DND-41 (cell line): Measurements from ENCODE around the gene RALGDS.
A peak's percentile ranks its signal among the peaks of the same experiment; 100 is the strongest.

ENCODE experiments used
- ATAC-seq: fragments of 200-7000 bp; cut with Tn5 transposase; 3 replicates; pipeline ENCODE4 v1.9.1; 2021; ENCODE audit warnings: low read depth; ENCODE audit not compliant: insufficient read depth
- DNase-seq: peaks from one replicate; pipeline ENCODE4 v3.0.0-alpha.2; 2020
- H2AFZ ChIP-seq: 2 replicates; pipeline ENCODE4 v1.6.0; 2012; ENCODE audit warnings: low read depth, low read length
- H3K27ac ChIP-seq: 2 replicates; pipeline ENCODE4 v1.5.1; 2012; ENCODE audit warnings: low read length, inconsistent platforms
- H3K27me3 ChIP-seq: fragments of 200-600 bp; sonication (generic); 2 replicates; pipeline ENCODE4 v1.6.0; 2012; ENCODE audit warnings: low read length, mild to moderate bottlenecking, inconsistent platforms; ENCODE audit not compliant: insufficient read depth, poor library complexity
- H3K36me3 ChIP-seq: 2 replicates; pipeline ENCODE4 v1.5.1; 2012; ENCODE audit warnings: low read length, inconsistent platforms; ENCODE audit not compliant: insufficient read depth
- H3K4me1 ChIP-seq: 2 replicates; pipeline ENCODE4 v1.5.1; 2012; ENCODE audit warnings: mild to moderate bottlenecking, low read length; ENCODE audit not compliant: insufficient read depth
- H3K4me2 ChIP-seq: 2 replicates; pipeline ENCODE4 v1.6.0; 2012; ENCODE audit warnings: mild to moderate bottlenecking, moderate library complexity, low read length, inconsistent platforms; ENCODE audit not compliant: insufficient read depth
- H3K4me3 ChIP-seq, 2 experiments: fragments of 200-600 bp in 1 of 2; shearing (Covaris generic) in 1 of 2; 2 replicates each; pipeline ENCODE4 v1.5.1; 2012 to 2016; ENCODE audit warnings: inconsistent platforms in 2 of 2, low read length in 2 of 2, mild to moderate bottlenecking in 2 of 2, low read depth in 1 of 2, moderate library complexity in 1 of 2
- H3K79me2 ChIP-seq: 2 replicates; pipeline ENCODE4 v1.6.0; 2012; ENCODE audit warnings: low read length, inconsistent platforms; ENCODE audit not compliant: insufficient read depth
- H3K9ac ChIP-seq: 2 replicates; pipeline ENCODE4 v1.6.0; 2012; ENCODE audit warnings: low read depth, mild to moderate bottlenecking, inconsistent platforms, low read length, moderate library complexity
- H3K9me3 ChIP-seq: 2 replicates; pipeline ENCODE4 v1.5.1; 2012; ENCODE audit warnings: low read length, moderate library complexity, mild to moderate bottlenecking, inconsistent platforms; ENCODE audit not compliant: insufficient read depth, severe bottlenecking
- H4K20me1 ChIP-seq: 2 replicates; pipeline ENCODE4 v1.6.0; 2012; ENCODE audit warnings: low read length; ENCODE audit not compliant: insufficient read depth
- CTCF ChIP-seq: IDR thresholded peaks from 2 replicates; pipeline ENCODE4 v1.5.1; 2012; ENCODE audit warnings: borderline replicate concordance, low read length, moderate library complexity, mild to moderate bottlenecking; ENCODE audit not compliant: poor library complexity, severe bottlenecking; ENCODE audit errors: extremely low read depth
- EZH2 ChIP-seq: IDR thresholded peaks from 3 replicates; pipeline ENCODE4 v1.6.1; 2012; ENCODE audit warnings: borderline replicate concordance, low read depth, mild to moderate bottlenecking, moderate library complexity, low read length, inconsistent platforms; ENCODE audit not compliant: severe bottlenecking

Gene RALGDS

DNA sequence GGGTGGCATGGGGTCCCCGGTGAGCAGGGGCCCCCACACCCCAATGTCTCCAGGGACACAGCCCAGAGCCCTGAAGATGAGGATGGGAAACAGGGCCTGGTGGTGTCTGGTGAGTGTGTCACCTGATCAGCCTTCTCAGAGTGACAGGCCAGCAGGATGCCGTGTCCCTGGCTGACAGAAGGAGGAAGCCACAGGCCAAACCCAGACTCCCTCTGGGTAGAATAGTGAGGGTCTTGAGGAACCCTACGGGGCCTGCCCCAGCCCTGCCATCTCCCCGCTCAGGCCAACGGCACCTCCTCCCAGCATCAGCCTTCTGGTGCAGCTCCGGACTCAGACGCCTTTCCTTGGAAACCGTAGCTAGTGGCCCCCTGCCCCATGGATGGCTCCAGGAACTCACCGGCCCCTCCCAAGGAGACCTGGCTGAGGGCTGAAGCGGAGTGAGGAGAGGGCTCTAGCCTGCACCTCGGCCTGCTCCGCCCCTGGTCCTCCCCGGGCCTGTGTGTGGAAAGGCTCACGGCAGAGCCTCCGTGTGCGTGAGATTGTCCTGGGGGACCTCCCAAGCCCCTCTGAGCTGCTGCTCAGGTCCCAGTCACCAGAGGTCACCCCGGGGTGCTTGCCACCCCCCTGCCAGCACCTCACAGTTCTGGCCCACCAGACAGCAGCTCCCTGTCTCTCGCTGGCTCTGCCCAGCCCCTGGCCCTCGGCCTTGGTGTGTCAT, 6.0 kb downstream of the RALGDS start:
- Histone ChIP-seq H3K27ac (no peak overlapping the region), H4K20me1 (peaks cover 81% of the 10 kb centered on the region)

GRCh38 chr9:133113949-133114885, 6.8 kb downstream of the RALGDS start:
- Histone ChIP-seq H3K9me3 (no peaks in the 10 kb centered on the region), H2AFZ (no peak overlapping the region), H3K27ac (no peak overlapping the region), H4K20me1 (peaks cover 72% of the 10 kb centered on the region), H3K27me3 (no peaks in the 10 kb centered on the region), H3K4me3 (no peak overlapping the region), H3K4me2 (no peak overlapping the region), H3K36me3 (peaks cover 25% of the 10 kb centered on the region), H3K9ac (no peak overlapping the region), H3K4me1 (no peaks in the 10 kb centered on the region), H3K79me2 (peaks cover 53% of the 10 kb centered on the region)
- ATAC-seq, result peak; percentile 41; the same call in 2 of the 3 replicates
- no peak for TF ChIP-seq CTCF
- no peak for TF ChIP-seq EZH2
- no peak for DNase-seq

More for the DNA sequence above, 6.0 kb downstream of the RALGDS start:
- no peak for DNase-seq
- Histone ChIP-seq H3K4me3 (no peak overlapping the region), H3K79me2 (peaks cover 60% of the 10 kb centered on the region), H3K27me3 (no peaks in the 10 kb centered on the region), H3K9ac (no peak overlapping the region), H3K36me3 (peaks cover 18% of the 10 kb centered on the region), H3K4me2 (no peak overlapping the region), H3K4me1 (peaks cover 7% of the 10 kb centered on the region), H3K9me3 (no peaks in the 10 kb centered on the region), H2AFZ (no peak overlapping the region)
- TF ChIP-seq CTCF, result no peak
- ATAC-seq, result no peak

GRCh38 chr9:133113163-133113948, 7.7 kb downstream of the RALGDS start:
- Histone ChIP-seq H3K9ac (no peak overlapping the region), H3K27me3 (no peaks in the 10 kb centered on the region), H3K4me1 (no peaks in the 10 kb centered on the region), H3K4me3 (no peak overlapping the region), H4K20me1 (peaks cover 67% of the 10 kb centered on the region), H3K27ac (no peak overlapping the region), H3K9me3 (no peaks in the 10 kb centered on the region), H3K4me2 (no peak overlapping the region), H3K79me2 (peaks cover 44% of the 10 kb centered on the region), H2AFZ (no peak overlapping the region), H3K36me3 (peaks cover 33% of the 10 kb centered on the region)
- ATAC-seq (no peak), DNase-seq (no peak)
- TF ChIP-seq EZH2 (no peak), CTCF (no peak)
